AG09309 (cell line): Measurements from ENCODE around the gene SPTAN1.
"Not testable (repeated sequence)": the region's sequence is repeated elsewhere in the genome, so short reads cannot be mapped to it uniquely, and the experiment has no call there.

Experiments used
- DNase-seq: peaks from one replicate; pipeline ENCODE4 v3.0.0-alpha.2; 2010; ENCODE audit warnings: low read depth
- H3K4me3 ChIP-seq: 2 replicates; pipeline ENCODE4 v1.5.1; 2011; ENCODE audit warnings: mild to moderate bottlenecking, low read depth, low read length, moderate library complexity; ENCODE audit not compliant: control insufficient read depth
- TF ChIP-seq, protein P1 (sequence below): IDR thresholded peaks from 2 replicates; pipeline ENCODE4 v1.5.1; 2011; ENCODE audit warnings: mild to moderate bottlenecking, low read depth, low read length, inconsistent platforms; ENCODE audit not compliant: insufficient read depth, control insufficient read depth; ENCODE audit errors: missing control alignments

Gene SPTAN1

DNA sequence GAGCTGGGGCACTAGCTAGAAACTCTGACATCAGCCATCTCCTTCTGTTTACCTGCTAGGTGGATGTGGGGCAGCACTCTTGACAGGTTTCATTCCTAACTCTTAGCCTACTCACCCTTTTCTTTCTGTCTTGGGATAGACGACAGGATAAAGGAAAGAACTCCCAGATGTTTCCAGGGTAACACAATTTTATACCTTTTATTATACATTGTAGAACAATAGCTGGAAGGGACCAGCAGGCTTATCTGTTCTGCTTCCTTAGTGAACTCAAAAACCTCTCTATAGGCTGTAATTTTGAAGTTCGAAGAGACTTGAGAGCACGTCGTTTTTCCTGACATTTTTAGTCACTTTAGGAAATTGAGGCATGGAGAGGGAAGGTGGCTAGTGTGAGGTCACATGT lies 13.2 kb downstream of the SPTAN1 start:
- H3K4me3 ChIP-seq: no peak overlapping the region
- TF ChIP-seq, protein P1, sequence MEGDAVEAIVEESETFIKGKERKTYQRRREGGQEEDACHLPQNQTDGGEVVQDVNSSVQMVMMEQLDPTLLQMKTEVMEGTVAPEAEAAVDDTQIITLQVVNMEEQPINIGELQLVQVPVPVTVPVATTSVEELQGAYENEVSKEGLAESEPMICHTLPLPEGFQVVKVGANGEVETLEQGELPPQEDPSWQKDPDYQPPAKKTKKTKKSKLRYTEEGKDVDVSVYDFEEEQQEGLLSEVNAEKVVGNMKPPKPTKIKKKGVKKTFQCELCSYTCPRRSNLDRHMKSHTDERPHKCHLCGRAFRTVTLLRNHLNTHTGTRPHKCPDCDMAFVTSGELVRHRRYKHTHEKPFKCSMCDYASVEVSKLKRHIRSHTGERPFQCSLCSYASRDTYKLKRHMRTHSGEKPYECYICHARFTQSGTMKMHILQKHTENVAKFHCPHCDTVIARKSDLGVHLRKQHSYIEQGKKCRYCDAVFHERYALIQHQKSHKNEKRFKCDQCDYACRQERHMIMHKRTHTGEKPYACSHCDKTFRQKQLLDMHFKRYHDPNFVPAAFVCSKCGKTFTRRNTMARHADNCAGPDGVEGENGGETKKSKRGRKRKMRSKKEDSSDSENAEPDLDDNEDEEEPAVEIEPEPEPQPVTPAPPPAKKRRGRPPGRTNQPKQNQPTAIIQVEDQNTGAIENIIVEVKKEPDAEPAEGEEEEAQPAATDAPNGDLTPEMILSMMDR: no peak
- DNase-seq: no peak

DNA sequence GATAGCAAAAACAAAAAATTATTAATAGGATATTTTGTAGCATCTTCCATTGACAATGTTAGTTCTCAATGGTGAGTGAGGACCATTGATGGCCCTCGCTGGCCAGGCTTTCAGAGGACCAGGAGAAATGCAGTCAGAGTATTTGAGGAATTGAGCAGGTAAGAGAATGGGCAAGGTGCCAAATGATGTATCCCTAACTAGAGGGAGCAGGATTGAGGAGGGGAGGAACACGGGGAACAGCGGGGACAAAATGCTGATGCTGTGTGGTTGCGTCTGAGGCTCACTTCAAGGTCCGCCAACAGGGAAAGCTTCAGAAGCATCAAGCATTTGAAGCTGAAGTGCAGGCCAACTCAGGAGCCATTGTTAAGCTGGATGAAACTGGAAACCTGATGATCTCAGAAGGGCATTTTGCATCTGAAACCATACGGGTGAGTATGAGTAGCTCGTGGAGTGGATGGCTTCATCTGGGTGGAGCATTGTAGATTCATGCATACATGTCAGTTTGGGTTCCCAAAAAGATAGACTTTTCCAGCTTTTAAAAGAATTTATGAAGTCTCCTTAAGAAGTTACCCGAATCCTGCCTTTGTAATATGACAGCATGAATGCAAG lies 16.2 kb downstream of the SPTAN1 start:
- no peak overlapping the region for H3K4me3 ChIP-seq
- TF ChIP-seq, protein P1: no peak
- DNase-seq: no peak

DNA sequence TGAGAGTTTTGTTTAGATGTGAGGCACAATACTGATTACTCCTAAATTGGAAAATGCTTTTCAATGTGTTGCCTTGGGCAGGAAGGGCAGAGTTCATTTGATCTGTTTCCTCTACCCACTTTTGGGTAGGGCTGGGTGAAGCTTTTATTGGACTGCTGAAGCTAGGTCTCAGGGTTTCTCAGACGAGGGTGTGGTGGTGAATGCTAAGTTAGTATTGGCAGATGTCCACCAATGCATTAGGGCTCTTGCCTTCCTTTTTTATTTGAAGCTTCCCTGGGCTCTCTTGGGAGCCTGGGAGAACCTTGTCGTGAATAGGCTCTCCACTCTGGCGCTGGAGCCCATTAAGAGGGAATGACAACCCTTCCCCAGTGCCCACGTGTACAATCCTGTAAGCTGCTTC lies 23.1 kb downstream of the SPTAN1 start:
- DNase-seq: peak; percentile 45
- TF ChIP-seq, protein P1: no peak
- H3K4me3 ChIP-seq: no peak overlapping the region

DNA sequence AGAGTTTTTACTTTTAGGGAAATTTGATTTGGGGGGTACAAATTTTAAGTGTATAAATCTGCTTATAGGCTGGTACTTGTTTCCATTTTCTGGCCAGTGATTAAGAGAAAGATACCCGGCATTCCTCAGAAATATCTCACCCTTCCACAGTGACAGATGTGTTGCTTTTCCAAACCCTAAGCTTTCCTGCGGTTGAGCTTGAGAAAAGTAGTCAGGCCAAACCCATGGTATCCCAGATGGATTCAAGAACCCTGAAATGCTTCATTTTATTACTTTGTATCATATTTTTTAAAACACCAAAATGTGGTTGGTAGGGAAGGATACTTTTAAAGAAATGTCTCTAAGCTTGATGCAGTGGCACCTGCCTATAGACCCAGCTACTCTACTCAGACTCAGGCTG lies 23.5 kb downstream of the SPTAN1 start:
- H3K4me3 ChIP-seq: no peak overlapping the region
- DNase-seq: no peak
- TF ChIP-seq, protein P1: no peak

DNA sequence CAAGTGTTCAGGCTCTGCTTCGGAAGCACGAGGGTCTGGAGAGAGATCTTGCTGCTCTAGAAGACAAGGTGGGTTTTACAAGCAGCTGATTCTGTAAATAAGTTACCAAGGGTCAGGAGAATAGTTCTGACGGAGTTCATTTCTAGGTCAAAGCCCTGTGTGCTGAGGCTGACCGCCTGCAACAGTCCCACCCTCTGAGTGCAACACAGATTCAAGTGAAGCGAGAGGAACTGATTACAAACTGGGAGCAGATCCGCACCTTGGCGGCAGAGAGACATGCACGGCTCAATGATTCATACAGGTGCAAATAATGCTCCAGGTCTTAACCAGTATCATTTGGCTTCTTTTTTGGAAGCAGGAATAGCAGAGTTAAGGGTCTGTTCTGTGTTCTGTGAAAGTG lies 24.8 kb downstream of the SPTAN1 start:
- H3K4me3 ChIP-seq: no peak overlapping the region
- no peak for DNase-seq
- TF ChIP-seq, protein P1: no peak

DNA sequence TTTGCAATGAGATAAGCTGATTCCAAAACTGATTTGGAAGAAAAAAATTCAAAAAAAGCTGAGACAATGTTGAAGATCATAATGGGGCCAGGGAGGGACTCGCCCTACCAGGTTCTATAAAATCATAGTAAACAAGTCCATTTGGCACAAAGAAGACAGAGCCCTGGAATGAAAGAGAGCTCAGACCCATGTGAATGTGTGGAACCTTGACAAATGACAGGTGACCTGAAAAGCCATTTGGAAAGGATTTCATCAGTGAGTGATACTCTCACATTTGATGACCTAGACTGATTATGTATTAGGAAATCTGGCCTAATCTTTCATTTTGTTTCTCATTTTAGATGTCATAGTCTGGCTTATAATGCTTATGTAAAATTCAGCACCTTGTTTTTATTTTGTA lies 26.8 kb downstream of the SPTAN1 start:
- no peak for DNase-seq
- H3K4me3 ChIP-seq: no peak overlapping the region
- TF ChIP-seq, protein P1: no peak

DNA sequence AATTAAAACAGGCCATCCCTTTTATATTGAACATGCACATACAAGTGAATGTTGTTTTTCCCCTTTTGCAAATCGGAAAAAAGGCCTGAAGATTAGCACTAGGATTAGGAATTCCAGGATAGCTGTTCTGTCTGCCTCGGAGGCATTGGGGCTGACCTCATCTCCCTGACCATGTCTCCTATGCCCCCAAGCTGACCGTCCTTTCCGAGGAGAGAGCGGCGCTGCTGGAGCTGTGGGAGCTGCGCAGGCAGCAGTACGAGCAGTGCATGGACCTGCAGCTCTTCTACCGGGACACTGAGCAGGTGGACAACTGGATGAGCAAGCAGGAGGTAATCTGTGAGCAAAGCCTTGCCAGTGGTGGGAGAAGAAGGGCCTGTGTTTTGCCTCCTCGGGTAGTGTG lies 28.3 kb downstream of the SPTAN1 start:
- H3K4me3 ChIP-seq: no peak overlapping the region
- TF ChIP-seq, protein P1: no peak
- DNase-seq: no peak

DNA sequence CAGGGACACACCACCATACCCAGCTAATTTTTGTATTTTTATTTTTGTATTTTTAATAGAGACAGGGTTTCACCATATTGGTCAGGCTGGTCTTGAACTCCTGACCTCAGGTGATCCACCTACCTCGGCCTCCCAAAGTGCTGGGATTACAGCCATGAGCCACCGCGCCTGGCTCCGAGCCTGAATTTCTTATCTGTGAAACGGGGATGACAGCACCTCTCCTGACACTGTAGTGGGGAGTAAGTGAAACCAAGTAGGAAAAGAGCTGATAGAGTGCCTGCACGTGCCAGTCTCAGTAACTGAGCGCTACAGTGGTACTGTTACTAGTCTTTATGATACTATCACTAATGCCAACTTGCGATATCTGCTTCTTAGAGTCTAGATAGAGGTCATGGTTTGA lies 32.8 kb downstream of the SPTAN1 start:
- DNase-seq, H3K4me3 ChIP-seq: not testable (repeated sequence)

DNA sequence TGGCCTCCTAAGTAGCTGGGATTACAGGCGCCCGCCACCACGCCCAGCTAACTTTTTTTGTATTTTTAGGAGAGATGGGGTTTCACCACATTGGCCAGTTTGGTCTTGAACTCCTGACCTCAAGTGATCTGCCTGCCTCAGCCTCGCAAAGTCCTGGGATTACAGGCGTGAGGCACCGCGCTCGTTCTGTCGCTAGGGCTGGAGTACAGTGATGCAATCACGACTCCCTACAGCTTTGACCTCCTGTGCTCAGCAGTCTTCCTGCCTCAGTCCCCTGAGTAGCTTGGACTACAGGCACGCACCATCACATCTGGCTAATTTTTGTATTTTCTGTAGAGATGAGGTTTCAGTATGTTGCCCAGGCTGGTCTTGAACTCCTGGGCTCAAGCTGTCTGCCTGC lies 34.5 kb downstream of the SPTAN1 start:
- DNase-seq, H3K4me3 ChIP-seq: not testable (repeated sequence)
